ENCODE results near the gene TMEM187.

The TMEM187 gene, protein sequence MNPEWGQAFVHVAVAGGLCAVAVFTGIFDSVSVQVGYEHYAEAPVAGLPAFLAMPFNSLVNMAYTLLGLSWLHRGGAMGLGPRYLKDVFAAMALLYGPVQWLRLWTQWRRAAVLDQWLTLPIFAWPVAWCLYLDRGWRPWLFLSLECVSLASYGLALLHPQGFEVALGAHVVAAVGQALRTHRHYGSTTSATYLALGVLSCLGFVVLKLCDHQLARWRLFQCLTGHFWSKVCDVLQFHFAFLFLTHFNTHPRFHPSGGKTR

DNA sequence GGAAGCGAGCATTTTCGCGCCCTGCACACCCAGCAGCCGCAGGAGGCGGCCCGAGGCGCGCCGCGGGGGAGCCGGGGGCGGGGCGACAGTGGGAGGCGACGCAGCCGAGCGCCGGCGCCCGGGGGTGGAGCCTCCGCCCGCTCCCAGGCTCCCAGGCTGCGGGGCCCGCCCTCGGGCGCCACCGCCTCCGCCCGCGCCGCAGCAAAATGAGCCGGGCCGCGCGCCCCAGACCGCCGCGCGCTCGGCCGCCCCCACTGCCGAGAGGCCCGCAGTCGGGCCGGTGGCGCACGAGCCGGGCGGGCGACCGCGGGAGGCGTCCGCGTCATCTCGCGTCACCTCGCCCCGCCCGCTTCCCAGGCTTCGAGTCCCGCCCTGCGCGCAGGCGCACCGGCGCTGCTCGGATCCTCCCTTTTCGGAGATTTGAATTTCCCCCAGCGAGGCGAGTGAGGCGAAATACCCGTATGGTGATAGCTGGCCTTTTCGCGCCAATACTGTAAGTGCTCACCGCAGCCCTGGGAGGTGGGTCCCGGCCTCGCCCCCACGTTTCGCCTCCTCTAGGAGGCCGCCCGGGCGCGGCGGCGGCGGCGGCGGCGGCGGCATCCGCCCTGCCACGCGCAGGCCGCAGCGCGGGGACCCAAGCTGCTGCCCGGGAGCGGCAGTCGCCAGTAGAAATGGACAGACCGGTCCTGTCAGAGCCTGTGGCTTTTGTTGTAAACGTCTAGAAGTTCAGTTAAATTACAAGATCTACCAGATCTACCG lies at the start of gene TMEM187:
Gene TMEM187, plus strand, starts transcription at position 387 of the 759 bp plus-strand sequence. CDS start 9,309 bp downstream, outside the sequence.
- DNase-seq (ENCODE audit: low spot score): peak; percentile 87

DNA sequence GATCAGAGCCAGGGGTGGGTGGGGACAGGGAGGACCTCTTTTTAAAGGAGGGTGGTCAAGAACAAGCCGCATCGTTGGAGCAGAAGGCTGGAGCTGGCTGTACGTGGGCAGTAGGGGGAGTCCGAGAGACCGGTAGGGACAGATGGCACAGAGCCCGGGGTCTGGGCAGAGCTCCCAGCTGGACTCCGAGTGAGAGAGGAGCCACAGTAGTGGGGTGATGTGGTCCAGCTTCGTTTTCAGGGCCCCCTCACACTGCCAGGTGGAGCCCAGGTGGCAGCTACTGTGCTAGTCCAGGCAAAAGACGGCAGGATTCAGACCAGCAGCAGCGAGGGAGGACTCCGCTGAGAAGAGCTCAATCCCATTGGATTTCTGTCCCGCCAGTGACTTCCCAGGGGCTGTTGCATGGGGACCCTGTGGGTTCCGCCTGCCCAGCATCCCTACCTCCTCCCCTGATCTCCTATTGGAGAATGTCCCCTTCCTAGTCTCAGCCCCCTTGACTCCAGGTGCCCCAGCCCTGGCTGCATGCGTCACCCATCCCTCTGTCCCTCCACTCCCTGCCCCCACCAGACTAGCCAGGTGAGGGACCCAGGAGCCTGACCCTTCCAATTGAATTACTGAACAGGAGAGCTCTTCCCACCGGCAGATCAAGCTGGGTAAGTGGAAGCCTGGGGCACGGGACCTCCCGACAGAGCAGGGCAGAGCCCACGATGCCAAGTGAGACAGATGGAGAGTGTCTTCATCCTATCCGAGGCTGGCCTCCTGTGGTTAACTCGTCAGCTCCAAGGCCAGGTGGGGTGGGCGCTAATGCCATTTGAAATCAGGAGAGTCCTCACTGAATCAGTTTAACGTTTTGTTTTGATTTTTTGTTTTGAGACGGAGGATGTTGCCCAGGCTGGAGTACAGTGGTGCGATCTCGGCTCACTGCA lies 49.4 kb upstream of the TMEM187 start:
- peak; percentile 83 for DNase-seq (ENCODE audit: low spot score)

DNA sequence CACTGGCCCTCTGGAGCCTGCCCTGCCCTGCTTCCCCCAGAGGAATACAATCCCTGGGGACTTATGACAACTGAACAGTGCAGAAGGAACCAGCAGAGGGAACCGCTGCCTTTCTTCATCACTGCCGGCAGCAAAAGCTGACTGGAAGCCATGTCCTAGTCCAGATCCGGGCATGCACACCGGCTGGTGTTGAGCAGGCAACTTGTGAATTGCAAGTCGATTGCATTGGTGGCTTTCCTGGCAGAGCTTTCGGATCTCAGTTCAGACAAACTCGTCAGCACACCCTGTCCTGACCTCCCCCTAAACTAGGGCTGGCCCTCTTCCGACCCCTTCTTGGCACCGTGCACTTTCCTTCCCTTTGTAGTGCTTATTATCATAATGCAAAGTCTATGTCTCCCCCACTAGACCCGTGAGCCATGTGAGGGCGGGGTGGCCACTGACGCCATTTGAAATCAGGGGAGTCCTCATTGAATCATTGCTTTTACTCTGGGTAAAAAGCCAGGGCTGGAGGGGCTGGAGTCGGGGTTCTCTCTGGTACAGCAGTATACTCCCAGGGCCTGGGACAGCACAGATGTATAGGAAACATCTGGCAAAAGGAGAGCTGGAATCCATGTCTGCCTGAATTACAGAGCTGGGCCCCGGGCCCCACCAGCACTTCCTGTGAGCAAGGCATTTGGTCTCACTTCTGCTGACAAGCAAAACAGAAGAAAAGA lies 48.2 kb upstream of the TMEM187 start:
- DNase-seq (ENCODE audit: low spot score): peak; percentile 70

DNA sequence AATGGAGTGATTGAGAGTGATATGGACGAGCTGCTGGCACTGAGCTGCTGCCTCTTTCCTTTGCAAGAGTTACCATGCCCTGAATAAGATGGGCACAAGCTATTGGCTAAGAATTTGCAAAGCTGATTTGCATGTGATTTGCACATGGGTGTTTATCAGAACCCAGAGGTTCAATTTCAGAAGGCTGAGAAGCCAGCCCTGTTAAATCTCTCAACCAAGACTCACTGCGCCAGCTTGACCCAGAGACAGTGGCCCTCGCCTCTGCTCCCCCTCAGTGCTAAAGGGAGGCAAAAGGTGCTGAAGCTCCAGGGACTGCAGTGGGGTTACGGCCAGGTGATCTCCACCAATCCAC lies 47.2 kb upstream of the TMEM187 start:
- no peak for DNase-seq (ENCODE audit: low spot score)

DNA sequence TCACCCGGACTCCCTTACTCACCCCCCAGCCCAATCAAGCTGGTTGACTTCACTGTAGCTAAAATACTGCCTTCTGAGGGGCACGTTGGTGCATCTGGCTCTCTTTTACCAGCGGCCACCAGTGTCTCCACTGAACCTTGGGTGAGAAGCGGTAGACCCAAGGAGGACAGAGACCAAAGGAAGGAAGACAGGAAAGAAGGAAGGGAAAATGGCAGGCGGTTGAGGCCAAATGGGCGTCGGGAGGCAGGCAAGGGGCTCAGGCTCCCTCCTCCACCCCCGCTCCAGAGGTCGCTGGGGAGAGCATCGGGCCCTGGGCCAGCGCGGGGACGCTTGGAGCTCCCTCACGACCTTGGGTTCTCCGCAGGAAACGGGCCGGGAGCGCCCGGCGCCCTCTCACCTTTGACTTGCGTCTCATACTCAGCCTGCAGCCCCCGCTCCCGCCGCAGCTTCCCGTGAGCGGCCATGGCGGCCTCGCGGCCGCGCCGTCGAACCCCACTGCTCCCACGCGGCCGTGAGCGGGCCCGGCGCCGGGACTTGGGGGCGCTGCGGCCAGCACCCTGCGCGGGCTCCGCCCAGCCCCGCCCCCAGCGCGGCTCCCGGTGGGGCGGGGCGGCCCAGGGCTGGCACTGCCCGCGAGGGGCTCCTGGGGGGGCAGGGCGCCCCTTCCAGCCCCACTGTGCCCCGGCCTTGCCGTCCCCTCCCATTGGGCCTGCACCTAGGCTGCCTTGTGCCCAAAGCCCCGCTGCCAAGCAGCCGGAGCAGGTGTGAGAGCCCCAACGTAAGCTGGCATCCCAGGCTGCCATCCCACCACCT lies 46.6 kb upstream of the TMEM187 start, which contains the start of gene ARHGAP4:
Gene ARHGAP4, minus strand, starts transcription at position 526 of the 813 bp plus-strand sequence. Its CDS starts 62 bp downstream, at position 464.
- no peak for DNase-seq (ENCODE audit: low spot score)

DNA sequence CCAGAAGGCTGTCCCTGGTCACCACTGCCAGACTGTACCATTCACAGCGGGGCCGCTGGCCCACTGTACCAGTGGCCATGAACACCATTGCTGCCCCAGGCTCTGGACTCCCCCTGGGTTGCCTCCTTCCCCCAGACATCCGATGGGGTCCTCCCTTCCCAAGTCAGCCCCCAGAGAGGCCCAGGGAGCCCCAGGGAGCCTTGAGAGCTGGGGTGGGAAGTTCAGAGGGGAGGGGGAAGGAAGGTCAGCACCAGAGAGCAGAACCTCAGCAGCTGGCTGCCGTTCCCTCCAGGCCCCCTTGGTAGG lies 46.0 kb upstream of the TMEM187 start:
- no peak for DNase-seq (ENCODE audit: low spot score)

DNA sequence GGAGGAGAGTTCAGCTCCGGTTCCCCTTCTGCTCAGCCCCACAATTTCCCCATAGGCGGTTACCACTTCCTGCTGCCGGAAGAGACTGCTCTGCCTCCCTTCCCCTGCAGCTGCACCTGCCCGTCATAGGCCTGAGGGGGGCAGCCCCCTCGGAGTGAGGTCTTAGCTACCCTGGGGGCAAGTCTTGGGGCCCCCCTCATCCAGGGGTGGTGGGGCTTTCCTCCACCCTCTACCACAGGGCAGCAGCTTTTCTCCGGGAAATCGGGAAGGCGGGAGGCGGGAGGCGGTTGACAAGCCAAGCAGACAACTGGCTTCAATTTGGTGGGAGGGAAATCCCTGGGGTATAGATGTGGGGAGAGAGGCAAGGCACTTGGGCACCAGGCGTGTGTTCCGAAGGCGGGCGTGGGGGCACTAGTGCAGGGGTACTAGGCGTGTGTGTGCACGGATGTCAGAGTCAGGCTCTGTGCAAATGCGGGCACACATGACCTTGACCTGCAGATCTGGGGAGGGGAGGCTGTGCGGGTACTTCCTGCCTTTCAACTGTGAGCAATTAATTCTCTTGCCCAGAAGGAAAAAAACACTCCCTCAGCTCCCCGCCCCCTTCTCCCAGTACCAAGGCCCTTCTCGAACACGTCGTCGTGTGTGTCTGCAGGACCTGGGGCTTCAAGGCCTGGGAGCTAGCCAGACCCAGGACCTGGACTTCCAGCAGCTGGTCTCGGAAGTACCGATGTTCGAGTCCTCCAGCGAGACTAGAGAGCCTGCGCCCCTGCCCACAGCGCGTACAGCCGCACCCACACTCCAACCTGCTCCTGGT lies 45.5 kb upstream of the TMEM187 start:
- DNase-seq (ENCODE audit: low spot score): no peak

DNA sequence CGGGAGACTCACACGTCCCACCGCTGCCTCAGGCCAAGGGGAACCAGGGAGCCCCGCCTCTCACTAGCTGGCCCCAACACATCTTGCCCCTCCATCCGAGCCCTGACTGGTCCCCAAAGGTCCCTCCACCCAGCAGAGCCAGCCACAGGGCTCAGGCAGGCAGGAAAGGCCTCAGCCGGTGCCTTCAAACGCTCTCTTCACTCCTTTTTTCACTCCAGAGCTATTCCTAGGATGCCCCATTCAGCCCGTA lies 45.0 kb upstream of the TMEM187 start:
- no peak for DNase-seq (ENCODE audit: low spot score)

DNA sequence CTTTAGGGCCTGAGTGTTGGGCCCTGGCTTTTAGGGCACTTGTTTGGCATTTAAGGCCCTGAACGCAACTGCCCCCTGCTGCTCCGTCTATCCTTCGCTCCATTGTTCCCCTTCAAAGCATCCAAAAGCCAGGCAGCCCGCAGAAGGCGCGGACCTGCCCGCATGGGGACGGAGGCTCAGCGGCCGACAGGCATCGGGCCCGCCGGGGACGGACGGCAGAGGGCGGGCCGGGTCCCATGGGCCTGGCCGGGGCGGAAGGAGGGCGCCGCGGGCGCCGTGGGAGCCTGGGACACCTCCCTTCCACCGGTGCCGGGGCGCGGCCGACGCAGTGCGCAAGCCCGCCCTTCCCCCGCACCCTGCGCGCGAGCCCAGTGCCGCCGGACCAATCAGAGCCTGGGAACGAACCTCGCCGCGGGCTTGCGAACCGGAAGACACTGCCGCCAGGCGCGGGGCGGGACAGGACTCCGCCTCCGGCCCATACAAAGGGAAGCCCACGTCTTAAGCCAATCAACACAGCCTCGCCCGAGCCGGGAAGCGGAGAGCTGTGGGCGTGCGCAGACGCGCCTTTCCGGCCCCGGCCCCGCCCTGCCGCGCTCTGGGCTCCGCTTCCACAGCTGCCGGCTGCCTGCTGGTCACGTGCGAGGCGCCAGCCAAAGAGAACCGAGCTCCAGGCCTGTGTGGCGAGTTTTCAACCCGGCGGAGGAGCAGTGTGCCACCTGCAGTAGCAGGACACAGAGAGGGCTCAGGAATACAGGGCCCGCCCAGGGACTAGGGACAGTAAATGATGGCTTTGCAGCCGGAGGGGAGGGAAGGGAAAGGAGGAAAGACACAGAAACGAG lies 44.4 kb upstream of the TMEM187 start:
- peak; percentile 97 for DNase-seq (ENCODE audit: low spot score)

DNA sequence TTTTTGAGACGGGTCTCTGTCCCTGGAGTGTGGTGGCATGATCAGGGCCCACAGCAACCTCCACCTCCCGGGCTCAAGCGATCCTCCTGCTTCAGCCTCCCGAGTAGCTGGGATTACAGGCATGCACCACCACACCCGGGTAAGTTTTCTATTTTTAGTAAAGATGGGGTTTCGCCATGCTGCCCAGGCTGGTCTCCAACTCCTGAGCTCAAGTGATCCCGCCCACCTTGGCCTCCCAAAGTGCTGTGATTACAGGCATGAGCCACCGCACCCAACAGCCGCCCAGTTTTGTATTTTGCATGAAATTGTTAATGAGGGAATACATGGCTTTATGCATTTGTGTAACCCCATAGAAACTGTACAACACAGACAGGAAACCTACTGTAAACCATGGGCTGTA lies 43.7 kb upstream of the TMEM187 start:
- no peak for DNase-seq (ENCODE audit: low spot score)

DNA sequence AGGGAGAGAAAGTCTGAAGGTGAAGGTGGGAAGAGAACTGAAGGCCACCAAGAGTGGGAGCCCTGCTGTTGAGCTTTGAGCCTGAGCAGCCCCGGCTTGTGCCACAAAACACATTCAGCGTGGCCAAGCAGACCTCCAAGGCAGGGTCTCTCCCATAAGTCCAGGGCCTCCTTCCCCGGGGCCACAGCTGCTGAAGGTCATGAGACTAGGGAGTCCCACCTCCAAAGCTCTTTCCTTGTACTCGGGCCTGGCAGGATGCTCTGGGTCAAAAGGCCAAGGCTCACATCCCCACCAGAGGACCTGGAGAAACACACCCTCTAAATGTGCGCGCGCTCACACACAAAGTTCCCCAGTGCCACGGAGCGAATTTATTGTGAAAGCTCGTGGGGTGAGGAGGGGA lies 43.0 kb upstream of the TMEM187 start:
- DNase-seq (ENCODE audit: low spot score): no peak

DNA sequence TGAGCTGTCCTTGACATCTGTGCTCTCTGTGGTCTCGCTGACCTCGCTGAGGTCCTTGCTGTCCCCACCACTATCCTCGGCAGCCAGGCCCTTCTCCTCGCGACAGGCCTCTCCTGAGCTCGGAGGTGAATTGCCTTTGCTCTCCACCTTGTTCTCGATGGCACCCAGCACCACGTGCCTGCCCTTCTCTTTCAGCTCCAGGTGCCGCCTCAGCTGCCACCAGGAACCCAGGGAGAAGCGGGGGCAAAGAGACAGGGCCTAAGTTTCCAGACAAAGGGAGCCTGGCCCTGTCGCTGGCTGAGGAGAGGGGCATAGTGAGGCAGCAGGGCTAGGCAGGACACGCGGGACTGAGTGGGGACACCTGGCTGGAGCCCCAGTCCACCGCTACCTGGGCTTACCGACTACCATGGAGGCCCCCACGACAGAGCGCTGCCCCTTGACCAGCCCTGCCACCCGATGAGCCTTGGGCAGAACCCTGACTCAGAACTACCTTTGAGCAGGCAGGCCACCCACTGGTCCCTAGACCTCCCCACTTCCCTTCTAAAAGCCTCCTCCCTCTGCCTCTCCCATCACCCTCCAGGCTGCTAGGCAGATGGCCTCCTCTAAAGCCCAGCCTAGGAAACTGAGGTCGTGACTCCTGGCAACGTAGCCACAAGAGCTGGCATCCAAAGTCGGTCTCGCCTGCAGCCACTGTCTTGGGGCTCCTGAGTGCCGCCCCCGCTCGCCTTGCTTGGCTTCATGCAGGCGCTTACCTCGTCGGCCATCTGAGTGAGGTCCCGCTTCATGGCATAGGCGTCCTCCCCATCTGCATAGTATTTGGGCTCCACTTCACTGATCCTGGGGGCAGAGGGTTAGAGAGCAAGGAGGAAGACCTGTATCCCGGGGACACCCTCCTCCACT lies 42.3 kb upstream of the TMEM187 start:
- DNase-seq (ENCODE audit: low spot score): no peak

DNA sequence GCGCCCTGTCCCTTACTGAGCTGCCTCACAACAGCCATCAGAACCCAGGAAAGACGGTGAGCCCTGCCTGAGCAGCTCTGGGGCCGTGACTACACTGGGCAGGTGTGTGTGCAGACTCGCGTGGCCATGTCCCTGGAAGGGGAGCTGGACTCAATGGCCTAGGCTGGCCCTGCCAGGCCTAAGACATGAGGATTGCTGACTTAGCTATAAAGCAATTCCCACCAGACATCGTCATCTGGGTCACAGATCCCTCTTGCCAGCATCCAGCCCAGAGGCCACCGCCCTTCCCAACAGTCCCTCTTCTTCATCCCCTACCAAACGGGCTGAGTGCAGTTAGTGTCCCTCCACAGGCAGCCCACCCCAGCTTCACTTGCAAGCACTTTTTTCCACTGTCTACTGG lies 41.4 kb upstream of the TMEM187 start:
- DNase-seq (ENCODE audit: low spot score): no peak

DNA sequence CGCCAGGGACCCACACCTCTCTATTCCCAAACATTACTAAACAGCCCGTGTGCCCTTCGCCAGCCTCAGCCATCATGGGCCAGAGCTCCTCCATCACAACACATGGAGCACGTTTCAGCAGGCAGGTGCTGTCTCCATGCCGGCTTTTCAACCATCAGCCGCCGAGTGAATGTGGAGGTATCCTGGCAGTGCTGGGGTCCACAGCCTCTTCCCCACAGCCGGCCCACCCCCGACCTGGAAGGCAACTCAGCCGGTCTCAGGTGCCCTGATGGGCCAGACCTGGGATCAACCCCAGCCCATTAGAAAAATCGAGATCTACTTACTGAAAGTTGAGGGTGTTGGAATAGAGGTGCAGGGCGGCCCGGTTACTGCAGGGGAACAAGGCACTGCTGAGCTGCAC lies 40.8 kb upstream of the TMEM187 start:
- DNase-seq (ENCODE audit: low spot score): no peak

DNA sequence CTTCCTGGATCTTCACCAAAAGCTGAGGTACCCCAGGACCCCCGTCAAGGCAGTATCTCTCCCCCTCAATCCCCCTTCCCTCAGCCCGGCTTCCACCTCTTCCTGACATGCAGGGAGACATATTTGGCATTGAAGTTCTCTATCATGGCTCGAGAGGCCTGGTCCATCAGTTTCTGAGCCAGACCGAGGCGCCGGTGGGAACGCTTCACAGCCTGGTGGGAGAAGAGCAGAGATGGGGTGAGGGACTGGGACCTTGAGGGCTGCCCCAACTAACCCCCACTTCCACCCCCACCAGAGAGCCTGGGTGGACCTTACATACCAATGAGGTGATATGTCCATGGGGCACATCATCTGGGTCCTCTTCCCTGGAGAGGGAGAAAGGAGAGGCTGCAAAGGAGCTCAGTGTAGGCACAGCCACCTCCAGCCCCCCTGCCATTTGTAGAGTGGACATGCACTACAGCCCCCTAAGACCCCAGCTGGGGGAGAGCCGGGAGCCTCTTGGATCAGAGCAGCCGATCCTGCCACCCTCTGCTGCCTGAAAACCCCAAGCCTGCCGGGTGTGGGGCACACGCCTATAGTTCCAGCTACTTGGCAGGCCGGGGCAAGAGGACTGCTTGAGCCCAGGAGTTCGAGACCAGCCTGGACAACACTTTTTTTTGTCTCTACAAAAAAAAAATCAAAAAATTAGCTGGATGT lies 40.2 kb upstream of the TMEM187 start:
- DNase-seq (ENCODE audit: low spot score): no peak

DNA sequence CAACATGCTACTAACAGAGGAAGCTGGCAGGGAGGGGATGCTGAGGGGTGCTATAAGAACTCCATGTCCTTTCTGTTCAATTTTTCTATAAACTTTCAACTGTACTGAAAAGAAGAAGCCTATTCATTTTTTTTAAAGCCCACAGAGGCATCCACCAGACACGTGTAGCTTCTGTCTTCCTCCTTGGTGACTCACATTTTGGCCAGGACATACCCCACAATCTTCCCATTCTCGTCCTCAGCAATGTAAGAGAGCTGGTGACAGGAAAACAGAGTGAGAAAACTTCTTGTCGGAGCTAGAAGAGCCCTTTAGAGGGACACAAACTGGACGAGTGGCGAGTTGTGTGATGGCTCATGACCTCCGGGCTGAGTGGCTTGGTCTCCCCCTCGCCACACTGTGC lies 38.8 kb upstream of the TMEM187 start:
- no peak for DNase-seq (ENCODE audit: low spot score)

DNA sequence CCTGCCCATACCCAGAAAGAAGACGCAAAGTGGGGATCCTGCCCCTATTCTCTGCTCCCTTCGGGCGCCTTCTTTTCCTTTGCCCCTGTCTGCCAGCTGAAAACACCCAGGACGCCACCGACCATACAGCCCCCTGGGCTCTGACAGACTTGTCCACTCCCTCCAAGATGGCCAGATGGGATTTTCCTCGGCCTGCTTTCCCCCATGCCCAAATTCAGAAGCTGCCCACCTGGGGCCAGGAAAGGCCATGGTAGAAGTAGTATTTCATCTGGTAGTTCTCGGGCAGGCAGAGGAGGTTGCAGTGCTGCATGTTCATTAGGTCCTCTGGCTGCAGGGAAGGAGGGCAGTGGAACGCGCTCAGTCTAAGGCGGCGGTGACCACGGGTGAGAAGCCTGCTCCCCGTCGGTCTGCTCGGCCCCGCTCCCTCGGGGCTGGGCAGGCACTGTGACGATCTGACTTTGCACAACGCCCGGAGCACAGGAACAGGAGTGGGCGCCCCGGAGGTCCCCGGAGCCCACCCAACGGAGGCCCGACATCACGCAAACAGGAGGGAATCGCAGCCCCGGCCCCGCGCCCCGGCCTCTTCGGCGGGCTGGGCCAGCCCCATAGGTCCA lies 38.3 kb upstream of the TMEM187 start:
- DNase-seq (ENCODE audit: low spot score): no peak

Data from HuH-7 (cell line).